HG03025 (cell line): Measurements from ENCODE around the gene CAMK1D.
"Not testable (repeated sequence)": the region's sequence is repeated elsewhere in the genome, so short reads cannot be mapped to it uniquely, and the experiment has no call there.

Experiments used
- ATAC-seq: cut with Tn5 transposase; IDR thresholded peaks from one replicate; pipeline ENCODE4 v1.9.1; 2021; ENCODE audit warnings: mild to moderate bottlenecking, moderate library complexity; ENCODE audit not compliant: unreplicated experiment, low FRiP score

CAMK1D gene

GRCh38 chr10:12852687-12853086, 503.3 kb downstream of the CAMK1D start:
- ATAC-seq, result no peak

- ATAC-seq, result no peak
Observed at GRCh38 chr10:12854988-12855387, 505.6 kb downstream of the CAMK1D start.

GRCh38 chr10:12862459-12862858, 513.1 kb downstream of the CAMK1D start:
- no peak for ATAC-seq

- ATAC-seq, result not testable (repeated sequence)
Observed at GRCh38 chr10:12865515-12865914, 516.2 kb downstream of the CAMK1D start.

- no peak for ATAC-seq
Observed at GRCh38 chr10:12868229-12868628, 518.9 kb downstream of the CAMK1D start.

- no peak for ATAC-seq
Observed at GRCh38 chr10:12869427-12869826, 520.1 kb downstream of the CAMK1D start.

GRCh38 chr10:12872577-12872976, 523.2 kb downstream of the CAMK1D start:
- ATAC-seq, result no peak

GRCh38 chr10:12873172-12873571, 523.8 kb downstream of the CAMK1D start:
- no peak for ATAC-seq

GRCh38 chr10:12874501-12874900, 525.2 kb downstream of the CAMK1D start:
- ATAC-seq, result no peak

- ATAC-seq, result no peak
Observed at GRCh38 chr10:12875100-12875499, 525.8 kb downstream of the CAMK1D start.

GRCh38 chr10:12876266-12876665, 526.9 kb downstream of the CAMK1D start:
- no peak for ATAC-seq

- no peak for ATAC-seq
Observed at GRCh38 chr10:12877150-12877549, 527.8 kb downstream of the CAMK1D start.

GRCh38 chr10:12880423-12880822, 531.1 kb downstream of the CAMK1D start:
- no peak for ATAC-seq

GRCh38 chr10:12884851-12885250, 535.5 kb downstream of the CAMK1D start:
- ATAC-seq, result no peak
